GM18520 (cell line): ENCODE measurements around the gene MARS2.
"Not testable (repeated sequence)": the region's sequence is repeated elsewhere in the genome, so short reads cannot be mapped to it uniquely, and the experiment has no call there.

ENCODE experiments used
- ATAC-seq: cut with Tn5 transposase; IDR thresholded peaks from one replicate; pipeline ENCODE4 v1.9.1; 2021; ENCODE audit not compliant: unreplicated experiment

MARS2 gene

GRCh38 chr2:197705121-197705911 lies at the start of gene MARS2:
TSS of gene MARS2 (plus strand) at chr2:197705369. CDS start at chr2:197705406, 37 bp downstream.
- ATAC-seq, result peak; percentile 86

- ATAC-seq, result no peak
Observed at GRCh38 chr2:197657562-197657961, 47.6 kb upstream of the MARS2 start.

- no peak for ATAC-seq
Observed at GRCh38 chr2:197661626-197662025, 43.5 kb upstream of the MARS2 start.

- no peak for ATAC-seq
Observed at GRCh38 chr2:197666277-197666676, 38.9 kb upstream of the MARS2 start.

GRCh38 chr2:197668296-197668695 lies 36.9 kb upstream of the MARS2 start:
- ATAC-seq, result no peak

- no peak for ATAC-seq
Observed at GRCh38 chr2:197669077-197669476, 36.1 kb upstream of the MARS2 start.

GRCh38 chr2:197672371-197672893 lies 32.7 kb upstream of the MARS2 start:
- no peak for ATAC-seq

DNA sequence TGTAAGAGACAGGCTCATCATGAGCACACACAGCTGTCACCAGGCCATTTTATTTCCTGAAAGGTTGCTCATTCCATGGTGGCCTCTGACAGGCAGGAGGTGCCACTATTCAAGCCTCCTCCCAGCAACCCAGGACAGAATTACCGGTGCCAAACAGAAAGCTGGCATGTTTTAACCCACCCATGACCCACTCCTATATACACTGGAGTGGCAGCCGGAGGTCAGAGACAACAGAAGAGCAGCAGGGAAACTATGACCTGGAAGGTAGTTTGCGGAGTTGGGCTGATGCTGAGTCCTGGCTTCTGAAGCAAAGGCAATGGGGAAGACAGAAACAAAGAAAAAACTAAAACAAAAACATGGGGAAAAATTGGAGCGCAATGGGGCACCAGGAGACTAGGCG lies 32.1 kb upstream of the MARS2 start:
- ATAC-seq, result no peak

GRCh38 chr2:197673606-197674005 lies 31.6 kb upstream of the MARS2 start:
- ATAC-seq, result no peak

- ATAC-seq, result no peak
Observed at GRCh38 chr2:197674060-197674459, 31.1 kb upstream of the MARS2 start.

- no peak for ATAC-seq
Observed at GRCh38 chr2:197674591-197674990, 30.6 kb upstream of the MARS2 start.

- ATAC-seq, result no peak
Observed at GRCh38 chr2:197675246-197675645, 29.9 kb upstream of the MARS2 start, which contains the start of gene RFTN2. TSS of gene RFTN2 (minus strand) at chr2:197675587. CDS start at chr2:197675458, 129 bp downstream.

- ATAC-seq, result no peak
Observed at GRCh38 chr2:197675711-197676188, 29.4 kb upstream of the MARS2 start.

DNA sequence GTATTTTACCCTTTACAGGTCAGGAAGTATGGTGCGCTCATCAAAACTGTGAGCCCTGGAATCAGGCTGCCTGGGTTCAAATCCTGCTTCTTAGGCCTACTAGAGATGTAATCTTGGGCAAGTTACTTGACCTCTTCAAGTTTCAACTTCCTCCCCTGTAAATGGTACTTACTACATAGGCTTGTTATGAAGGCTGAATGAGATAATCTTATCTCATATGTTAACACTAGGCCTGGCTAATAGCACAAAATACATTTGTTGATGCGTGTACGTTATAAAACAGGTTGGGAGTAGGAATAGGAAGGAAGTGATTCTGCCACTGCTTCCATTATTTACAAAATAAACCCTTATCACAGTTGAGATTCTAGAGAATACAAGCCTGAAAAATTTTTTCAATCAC lies 28.1 kb upstream of the MARS2 start:
- no peak for ATAC-seq

- no peak for ATAC-seq
Observed at GRCh38 chr2:197677483-197677882, 27.7 kb upstream of the MARS2 start.

- ATAC-seq, result not testable (repeated sequence)
Observed at GRCh38 chr2:197695206-197695605, 10.0 kb upstream of the MARS2 start.

DNA sequence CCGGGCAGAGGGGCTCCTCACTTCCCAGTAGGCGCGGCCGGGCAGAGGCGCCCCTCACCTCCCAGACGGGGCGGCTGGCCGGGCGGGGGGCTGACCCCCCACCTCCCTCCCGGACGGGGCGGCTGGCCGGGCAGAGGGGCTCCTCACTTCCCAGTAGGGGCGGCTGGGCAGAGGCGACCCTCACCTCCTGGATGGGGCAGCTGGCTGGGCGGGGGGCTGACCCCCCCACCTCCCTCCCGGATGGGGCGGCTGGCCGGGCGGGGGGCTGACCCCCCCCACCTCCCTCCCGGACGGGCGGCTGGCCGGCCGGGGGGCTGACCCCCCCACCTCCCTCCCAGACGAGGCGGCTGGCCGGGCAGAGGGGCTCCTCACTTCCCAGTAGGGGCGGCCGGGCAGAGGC lies 9.2 kb upstream of the MARS2 start:
- not testable (repeated sequence) for ATAC-seq

DNA sequence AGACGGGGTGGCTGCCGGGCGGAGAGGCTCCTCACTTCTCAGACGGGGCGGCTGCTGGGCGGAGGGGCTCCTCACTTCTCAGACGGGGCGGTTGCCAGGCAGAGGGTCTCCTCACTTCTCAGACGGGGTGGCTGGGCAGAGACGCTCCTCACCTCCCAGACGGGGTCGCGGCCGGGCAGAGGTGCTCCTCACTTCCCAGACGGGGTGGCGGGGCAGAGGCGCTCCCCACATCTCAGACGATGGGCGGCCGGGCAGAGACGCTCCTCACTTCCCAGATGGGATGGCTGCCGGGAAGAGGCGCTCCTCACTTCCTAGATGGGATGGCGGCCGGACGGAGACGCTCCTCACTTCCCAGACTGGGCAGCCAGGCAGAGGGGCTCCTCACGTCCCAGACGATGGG lies 8.6 kb upstream of the MARS2 start:
- not testable (repeated sequence) for ATAC-seq

DNA sequence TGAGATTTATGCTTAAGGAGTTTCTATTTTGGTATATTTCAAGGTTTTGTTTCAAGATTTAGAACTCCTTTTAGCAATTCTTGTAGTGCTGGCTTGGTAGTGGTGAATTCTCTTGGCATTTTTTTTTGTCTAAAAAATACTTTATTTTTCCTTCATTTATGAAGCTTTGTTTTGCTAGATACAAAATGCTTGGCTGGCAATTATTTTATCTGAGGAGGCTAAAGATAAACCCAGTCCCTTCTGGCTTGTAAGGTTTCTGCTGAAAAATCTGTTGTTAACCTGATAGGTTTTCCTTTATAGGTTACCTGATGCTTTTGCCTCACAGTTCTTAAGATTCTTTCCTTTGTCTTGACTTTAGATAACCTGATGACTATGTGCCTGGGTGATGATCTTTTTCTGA lies 5.4 kb upstream of the MARS2 start:
- ATAC-seq, result not testable (repeated sequence)

DNA sequence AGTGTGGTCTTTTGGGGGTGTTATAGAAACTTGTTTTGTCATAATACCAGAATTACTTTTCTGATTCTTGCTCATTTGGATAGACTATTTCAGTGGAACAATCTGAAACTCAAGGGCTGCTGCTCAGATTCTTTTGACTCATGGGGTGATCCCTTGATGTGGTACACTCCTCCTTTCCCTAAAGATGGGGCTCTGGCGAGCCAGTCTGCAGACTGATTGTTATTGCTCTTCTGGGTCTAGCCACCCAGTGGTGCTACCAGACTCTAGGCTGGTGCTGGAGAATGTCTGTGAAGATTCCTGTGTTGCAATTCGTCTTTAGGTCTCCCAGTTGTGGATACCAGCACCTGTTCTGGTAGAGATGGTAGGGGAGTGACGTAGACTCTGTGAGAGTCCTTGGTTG lies 4.2 kb upstream of the MARS2 start:
- no peak for ATAC-seq

GRCh38 chr2:197704434-197705120 lies 592 bp upstream of the MARS2 start:
- peak; percentile 16 for ATAC-seq
